A549 treated with AZD9567 at 1 μM for 4 hours (cell line): ENCODE data around the gene SLAIN1. TPM values are rescaled to one million over a fixed set of nuclear protein-coding genes. Genes with fewer than 3 reads are reported as not detected.

Source experiments
- total RNA-seq: library from RNA; stranded (reverse); fragments of 200-300 nt; extraction: Qiagen RNA extraction; gene quantifications from 5 replicates; pipeline ENCODE4 v1.2.3, GENCODE V29; 2022; ENCODE audit not compliant: insufficient read depth

SLAIN1 gene
- total RNA-seq = 0.59 to 0.86 TPM (median 0.75 TPM) in 4 of 5 replicates, not detected in the other

GRCh38 chr13:77697217-77698103, at the start of gene SLAIN1:
TSS of gene SLAIN1 (plus strand) at chr13:77697687. CDS start at chr13:77697914, 227 bp downstream.

Other genes starting within 250 kb of the SLAIN1 start
- 0.59 to 0.80 TPM (median 0.66 TPM) in 5 replicates for gene SCEL, start 162.0 kb upstream of the SLAIN1 start, total RNA-seq
- gene EDNRB, start 221.1 kb downstream of the SLAIN1 start, total RNA-seq = not detected in 5 replicates